NOMO-1 treated with dmso at 0.1 percent for 144 hours (cell line): ENCODE results near the gene SYT6.

Experiments
- DNase-seq: peaks from one replicate; lab custom pipeline; 2025; ENCODE audit not compliant: unreplicated experiment; lab: John Stamatoyannopoulos, UW

SYT6 gene

DNA sequence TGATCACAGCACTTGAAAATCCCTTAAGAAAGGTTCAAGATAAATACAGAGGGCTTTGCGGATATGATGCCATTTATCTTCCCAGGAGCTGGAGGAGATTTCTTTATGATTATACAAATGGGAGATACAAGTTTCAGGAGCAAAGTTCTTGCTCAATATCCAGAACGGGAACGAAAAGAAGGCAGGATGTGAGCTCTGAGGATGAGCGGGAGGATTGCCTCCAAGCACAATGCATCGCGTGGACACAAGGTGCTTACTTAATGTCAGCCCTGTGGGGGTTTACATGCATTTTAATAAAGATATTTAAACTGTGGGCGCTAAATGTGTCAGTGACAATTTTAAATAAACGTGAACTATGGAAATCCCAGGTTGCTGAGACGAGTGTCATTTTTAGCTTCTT is 59.0 kb downstream of the SYT6 start:
- no peak for DNase-seq

GRCh38 chr1:114094363-114094634 is 59.4 kb downstream of the SYT6 start:
- no peak for DNase-seq

- DNase-seq = no peak
Measured at GRCh38 chr1:114093624-114094362, 59.9 kb downstream of the SYT6 start.

DNA sequence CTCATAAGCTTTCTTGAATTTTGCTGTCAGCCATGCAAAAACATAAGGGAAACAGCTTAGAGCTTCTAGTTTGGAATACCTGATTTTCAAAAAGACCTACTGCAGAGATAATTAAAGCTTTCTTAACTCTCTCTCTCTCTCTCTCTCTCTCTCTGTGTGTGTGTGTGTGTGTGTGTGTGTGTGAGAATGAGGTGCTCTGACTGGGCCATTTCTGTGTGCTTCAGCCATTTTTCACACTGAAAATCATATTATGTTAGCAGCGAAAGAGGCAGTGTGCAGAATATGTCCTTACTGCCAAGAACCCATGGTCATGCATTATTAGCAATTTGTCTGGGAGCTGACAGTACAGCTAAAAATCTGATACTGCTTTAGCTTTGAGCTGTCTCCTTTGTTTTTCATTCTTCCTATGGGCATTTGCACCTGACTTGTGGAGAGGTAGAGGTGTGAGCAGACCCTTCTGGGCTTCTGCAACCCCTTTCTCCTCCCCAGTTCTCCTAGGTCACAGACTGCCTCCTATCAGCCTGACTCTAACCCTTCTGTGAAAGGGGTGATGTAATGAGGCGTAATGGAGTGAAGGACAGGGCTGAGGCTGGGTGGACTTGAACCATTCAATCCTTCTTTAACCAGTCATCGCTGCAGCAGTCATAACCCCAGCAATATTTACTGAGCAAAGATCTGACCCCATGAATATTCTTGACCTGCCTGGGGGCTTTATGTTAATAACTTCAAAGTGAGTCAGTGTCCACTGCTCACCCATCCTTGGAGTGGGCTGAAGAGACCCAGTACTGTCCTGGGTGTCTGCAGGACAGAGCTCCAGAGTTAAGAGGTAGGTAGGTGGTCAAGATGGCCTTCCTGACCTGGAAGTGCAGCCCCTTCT is 61.2 kb downstream of the SYT6 start:
- no peak for DNase-seq

- no peak for DNase-seq
Measured at GRCh38 chr1:114091711-114092110, 62.0 kb downstream of the SYT6 start.

DNA sequence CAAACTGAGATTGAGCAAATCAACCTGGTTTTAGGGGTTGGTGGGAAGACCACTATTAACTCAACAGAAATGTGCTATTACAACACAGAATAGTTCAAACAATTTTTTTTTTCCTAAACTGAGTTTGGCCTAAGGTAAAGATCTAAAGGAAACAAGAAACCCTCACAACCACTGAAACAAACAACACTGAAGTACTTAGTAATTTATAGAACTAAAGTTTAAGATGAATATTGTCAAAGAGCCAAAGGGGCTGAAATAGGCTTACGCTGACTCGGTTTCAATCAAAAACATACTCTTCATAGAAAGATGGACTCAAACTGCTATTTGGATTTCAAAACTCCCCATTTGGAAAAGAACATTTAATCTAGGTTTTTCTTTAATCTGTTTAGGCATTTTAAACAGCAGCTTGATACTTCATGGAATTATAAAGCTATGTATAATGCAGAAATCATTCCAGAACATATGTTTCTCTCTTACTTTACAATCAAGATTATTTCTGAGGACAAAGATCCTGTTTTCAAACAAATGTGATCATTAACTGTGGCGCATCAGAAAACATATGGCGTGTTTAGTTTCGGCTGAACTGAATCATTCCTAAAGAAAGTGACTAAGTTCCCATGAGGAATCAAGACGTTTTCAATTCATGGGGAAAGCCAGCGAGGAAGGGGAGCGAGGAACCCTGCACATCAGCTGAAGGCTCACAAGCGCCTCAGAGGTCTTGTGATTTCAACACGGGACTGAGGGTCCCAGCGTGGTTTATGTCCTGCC is 62.7 kb downstream of the SYT6 start:
- no peak for DNase-seq

DNA sequence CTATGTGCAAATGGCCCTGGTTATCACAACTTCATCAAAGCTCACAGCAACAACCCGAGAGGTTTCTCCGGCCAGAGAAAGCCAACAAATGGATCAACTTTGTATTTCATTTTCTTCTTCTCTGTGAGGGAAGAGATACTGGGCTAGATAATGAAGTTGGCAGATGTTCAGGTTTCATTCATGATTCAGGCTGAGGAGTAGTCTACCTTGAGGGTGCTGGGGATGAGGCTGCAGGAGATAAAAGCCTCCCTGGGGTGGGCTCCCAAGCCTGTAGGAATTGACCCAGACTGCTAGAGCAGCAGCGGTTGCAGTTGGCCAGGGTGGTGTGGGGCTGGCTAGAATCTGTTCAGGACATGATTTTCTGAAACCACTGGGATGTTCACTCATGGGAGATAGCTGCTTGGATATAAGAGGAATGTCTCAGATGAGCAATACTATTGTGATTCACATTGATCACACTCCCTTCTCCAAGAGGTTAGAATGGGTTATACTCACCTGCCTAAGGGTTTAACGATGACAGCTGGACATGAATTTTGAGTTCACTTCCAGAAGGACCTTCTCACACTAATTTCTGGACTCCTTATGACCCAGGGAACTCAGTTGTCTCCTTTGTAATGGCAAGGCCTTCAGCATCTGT is 64.0 kb downstream of the SYT6 start:
- DNase-seq = no peak

DNA sequence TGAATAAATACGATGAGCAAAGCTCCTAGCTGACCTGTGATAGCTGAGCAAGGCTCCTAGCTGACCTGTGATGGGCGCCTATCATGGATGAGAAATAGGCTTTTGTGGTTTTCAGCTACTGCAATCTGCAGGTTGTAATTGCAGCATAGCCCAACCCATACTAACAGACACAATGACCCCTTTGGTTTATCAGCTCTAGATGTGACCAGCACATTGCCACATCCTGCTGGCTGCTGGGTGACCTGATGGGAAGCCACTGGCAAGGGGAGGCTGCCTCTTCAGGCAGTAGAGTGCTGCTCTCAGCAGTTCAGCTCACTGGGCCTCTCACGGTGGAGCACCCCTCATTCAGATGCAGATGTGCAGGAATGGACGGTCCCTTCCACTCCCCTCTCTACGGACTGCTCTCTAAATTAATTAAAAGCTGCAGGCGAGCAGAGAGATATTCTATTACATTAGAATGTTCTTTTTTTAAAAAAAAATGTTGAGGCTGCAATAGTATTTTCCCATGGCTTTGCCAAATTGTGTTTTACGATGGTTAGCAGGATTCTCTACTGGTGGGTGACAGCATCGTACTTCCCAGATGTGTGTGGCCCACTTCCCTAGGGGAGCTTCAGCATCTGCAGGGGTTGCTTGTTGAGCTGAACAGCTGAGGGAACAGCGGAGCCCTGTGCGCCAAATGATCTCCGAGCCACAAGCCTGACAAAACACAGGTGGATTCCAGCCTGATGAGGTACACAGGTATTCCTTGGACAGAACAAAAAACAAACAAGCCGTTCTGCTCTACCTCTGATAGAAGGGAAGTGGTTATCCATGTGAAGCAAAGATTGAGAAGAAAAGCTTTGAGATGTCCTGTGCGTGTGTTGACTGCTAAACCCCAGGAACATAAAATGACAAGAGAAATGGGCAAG is 65.0 kb downstream of the SYT6 start:
- peak; percentile 76 for DNase-seq

- no peak for DNase-seq
Measured at GRCh38 chr1:114087495-114087894, 66.2 kb downstream of the SYT6 start.

GRCh38 chr1:114086601-114087368 is 66.9 kb downstream of the SYT6 start:
- no peak for DNase-seq

- no peak for DNase-seq
Measured at GRCh38 chr1:114082867-114083585, 70.6 kb downstream of the SYT6 start.

- DNase-seq = no peak
Measured at GRCh38 chr1:114082304-114082630, 71.4 kb downstream of the SYT6 start.

GRCh38 chr1:114081437-114082303 is 72.0 kb downstream of the SYT6 start:
- DNase-seq = no peak

DNA sequence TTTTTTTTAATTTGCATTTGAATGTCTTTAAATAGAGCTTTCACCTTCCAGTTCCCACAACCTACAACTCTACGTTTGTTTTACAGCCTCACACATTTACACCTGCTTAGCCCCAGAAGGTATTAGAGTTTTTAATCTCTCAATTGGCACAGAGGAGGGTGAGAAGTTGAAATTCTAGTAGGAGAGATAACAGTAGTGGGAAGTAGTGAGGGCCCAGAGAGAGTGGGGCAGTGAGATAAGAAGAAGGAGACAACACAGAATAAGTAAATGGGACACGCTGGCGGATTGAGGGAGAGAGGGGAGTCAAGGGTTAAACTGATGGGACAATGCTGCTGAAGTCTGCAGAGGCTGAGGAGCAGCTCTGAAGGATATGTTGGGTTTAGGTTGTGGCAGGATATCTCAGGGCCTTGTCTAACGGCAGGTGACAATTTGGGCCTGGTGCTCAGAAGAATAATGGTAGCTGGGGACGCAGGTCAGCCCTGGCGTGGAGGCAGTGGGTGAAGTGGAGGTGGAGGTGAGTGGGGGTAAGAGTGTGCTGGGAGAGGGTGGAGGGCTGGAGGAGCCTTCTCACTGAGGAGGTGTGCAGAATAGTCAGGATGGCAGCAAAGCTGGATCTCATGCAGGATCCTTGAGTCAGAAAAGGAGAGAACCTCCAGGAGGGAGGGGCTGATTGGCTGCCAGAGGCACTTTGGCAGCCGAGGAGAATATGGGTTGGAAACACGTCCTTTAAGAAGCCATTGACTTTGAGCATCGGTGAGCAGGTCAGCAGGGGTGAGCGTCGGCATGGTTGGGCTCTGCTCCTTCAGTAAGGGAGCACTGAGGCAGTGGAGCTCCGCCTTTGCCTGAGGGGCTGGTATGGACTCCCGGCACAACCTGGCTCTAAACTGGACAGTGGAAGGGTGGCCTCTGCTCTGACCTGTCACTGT is 72.9 kb downstream of the SYT6 start:
- no peak for DNase-seq

DNA sequence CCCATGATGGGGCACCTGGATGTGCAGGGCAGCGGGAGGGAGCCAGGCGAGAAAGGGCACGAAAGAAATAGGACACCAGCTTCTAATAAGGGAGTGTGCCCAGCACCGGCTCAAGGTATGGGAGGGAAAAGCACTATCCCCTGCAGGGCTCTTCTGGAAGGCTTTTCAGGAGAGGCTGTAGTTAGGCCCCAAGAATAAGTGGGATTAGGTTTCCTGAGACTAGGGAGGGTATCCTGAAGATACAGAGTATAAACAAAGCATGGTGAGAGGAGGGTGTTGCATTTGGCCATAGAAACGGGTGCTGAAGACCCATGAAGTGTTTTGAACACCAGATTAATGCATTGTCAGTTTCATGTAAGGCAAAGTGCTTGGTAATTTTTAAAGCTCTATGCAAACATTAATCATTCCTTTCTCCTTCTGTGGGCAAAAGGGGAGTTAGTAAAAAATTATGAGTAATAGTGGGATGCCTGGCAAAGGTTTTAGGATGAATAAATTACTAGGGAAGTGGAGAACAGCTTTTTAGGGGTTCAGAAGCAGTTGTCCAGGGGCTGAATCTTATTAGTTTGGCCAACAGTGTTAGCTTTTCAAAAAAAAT is 74.0 kb downstream of the SYT6 start:
- DNase-seq = no peak

- no peak for DNase-seq
Measured at GRCh38 chr1:114078116-114078515, 75.6 kb downstream of the SYT6 start.

GRCh38 chr1:114077188-114077587 is 76.5 kb downstream of the SYT6 start:
- no peak for DNase-seq
